Measurements from ENCODE around the gene PRKCA. TPM values are rescaled to one million over a fixed set of nuclear protein-coding genes. Genes with fewer than 3 reads are reported as not detected.

PRKCA gene
- total RNA-seq, 2 donors from 2014 or later: 43.0 to 53.0 TPM

DNA sequence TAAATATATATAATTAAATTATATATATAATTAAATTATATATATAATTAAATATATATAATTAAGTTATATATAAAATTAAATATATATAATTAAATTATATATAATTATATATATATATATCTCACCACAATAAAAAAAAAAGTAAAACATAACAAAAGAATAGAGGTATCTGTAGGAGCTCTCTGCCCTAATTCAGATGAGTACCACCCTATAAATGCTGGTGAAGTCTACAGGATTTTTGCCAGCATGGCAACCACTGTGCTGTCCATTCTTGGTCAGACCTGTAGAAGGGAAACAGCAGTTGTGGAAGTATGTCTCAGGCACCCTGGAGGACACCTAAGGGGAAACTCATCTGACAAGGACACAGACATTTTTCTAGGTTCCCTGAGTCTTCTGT is 259.7 kb downstream of the PRKCA start:
- intact Hi-C loops (cut with DNase I, micrococcal nuclease): no loop called here
- ATAC-seq: no peak

DNA sequence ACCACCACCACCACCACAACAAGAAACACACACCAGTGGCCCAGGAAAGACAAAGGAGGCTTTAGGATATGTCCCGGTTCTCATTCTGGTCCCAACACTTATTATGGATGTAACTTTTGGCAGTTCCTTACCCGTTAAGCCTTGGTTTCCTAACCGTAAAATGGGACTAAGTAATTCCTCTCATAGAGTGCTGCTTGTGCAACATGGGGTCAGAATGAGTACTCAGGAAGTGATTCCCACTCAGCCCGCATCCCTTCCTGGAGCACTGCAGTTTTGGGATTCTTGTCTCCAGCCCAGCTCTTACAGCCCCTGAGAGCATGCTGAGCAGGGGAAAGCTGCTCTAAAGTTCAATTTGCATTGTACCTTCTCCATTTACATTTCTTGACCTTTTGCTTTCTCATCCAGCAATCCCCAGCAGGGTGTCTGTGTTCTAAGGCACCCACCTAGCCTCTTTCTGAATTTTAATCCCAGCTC is 262.6 kb downstream of the PRKCA start:
- intact Hi-C loops (cut with DNase I, micrococcal nuclease): no loop called here
- ATAC-seq: no peak
- DNase-seq: no peak

More for the DNA sequence above, 259.7 kb downstream of the PRKCA start:
- no peak for DNase-seq

DNA sequence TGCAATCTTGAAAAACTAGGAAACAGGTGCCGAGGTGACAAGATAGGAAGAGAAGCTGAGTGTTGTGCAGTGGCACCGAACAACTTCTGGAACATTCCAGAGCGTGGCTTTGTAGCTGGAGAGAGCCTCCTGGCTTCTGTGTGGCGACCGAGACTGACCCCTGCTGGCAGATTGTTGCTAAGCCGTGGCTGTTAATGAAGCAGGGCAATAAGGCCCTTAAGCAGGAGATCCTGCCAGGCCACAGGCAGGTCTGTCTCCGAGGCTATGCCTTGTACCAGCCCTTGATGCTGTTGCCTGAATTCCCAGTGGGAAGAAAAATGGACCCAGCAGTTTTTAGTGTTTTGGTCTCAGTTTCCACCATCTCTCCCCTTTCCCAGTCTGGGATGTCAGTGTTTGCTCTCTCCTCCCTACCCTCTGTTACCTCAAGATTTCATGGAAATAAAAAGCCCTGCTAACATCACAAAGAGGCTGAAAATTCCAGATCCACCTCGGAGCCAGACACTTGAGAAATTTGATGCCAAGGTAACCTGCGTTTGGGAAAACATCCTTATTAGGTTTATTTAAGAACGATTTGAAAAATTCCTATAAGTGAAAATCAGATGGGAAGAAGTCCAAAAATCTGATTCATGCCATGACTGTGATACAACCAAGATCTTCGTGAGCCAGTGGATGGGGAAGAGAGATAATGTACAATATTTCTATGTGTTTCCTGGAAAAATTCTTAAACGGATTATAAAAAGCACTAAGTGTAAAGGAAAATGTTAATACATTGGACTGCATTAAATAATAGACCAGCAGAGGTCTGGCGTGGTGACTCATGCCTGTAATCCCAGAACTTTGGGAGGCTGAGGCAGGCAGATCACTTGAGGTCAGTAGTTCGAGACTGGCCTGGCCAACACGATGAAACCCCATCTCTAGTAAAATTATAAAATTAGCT is 265.1 kb downstream of the PRKCA start:
- ATAC-seq (peak; percentile 96), DNase-seq (peak; percentile 81 to 92)
- intact Hi-C loops (cut with DNase I, micrococcal nuclease): loop anchor here in 1 of 2 donors (2.0 kb wide), 1 partner anchor 313 kb away; no protein-coding TSS in a partner anchor

DNA sequence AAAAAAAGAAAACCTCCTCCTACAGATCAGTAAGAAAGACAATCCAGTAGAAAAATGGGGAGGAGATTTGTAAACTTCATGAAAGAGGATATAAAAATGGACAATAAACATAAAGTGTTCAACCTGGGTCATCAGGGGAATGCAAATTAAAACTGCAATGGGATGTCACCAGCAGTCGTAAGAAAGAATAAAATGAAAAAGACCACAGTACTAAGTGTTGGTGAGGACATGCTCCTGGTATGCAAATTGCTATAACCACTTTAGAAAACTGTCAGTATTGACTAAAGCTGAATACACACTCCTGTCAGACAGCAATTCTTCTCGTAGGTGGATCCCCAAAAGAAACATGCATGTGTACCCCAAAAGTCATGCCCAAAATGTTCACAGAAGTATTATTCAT is 267.2 kb downstream of the PRKCA start:
- DNase-seq (no peak), ATAC-seq (no peak)
- intact Hi-C loops (cut with DNase I, micrococcal nuclease): no loop called here

DNA sequence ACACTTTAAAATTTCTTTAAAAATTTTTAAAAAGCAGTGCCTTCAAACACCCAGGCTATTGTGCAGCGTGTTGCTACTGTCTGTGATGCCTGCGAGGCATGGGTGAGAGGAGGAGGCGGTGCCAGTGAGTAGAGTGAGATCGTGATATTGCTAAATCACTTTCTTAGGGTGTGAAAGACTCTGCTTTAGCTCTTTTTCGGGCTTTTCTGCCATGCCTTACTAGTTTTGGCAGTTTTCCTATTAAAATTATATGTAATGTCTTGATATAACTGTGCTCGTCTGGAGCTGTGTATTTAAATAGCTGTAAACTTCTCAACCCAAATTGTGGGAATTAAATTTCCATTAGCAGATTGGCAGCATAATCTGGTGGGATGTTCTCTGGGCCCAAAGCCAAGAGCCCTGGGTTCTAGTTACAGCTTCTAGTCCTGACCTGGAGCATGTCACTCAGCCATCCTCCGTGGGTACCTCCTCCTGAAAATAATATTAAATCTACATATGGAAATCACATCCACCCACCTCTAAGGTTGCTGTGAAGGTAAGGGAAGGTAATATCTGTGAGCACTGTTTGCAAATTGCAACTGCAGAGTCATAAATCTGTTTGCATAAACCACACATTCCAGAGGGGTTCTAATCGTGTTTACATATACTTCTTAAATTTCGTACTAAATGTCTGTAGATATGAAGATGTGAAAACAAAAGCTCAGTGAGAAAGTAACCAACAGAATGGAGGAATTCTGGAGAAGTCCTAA is 268.2 kb downstream of the PRKCA start:
- DNase-seq (no peak), ATAC-seq (no peak)
- intact Hi-C loops (cut with DNase I, micrococcal nuclease): no loop called here

DNA sequence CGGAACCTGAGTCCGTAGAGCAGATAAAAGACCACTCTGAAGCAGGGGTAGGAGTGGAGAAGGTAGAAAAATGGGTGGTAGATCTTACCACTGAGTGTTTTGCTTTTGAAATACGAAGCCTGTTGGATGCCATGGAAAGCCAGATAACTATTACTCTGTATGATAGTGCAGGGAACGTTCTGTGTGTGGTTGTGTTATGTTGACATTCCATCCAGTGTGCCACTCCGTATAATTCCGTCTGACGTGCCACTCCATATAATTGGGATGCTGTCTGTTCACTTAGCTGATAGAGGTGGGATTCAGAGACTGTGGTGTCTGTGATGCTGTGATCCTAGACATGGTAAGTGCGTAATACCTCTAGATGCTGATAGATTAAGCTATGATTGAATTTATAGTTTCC is 269.3 kb downstream of the PRKCA start:
- no peak for ATAC-seq
- no peak for DNase-seq
- intact Hi-C loops (cut with DNase I, micrococcal nuclease): no loop called here

DNA sequence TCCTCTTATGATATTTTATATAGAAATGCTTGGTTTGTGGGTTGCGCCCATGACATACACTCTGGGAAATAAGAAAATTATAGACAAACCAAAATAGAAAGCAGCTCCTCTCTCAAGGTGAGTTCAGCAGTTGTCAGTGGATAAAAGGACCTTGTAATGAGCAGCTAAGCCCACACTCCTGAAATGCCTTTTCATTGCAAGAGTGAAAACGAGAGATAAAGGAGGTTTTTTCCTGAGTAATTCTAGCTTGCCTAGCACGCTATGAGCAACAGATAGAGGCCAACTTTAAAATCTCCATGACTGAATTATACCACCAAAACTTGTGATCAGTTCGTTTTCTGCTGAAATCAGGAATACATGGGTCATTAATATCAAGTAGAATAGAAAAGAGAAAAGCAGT is 270.7 kb downstream of the PRKCA start:
- intact Hi-C loops (cut with DNase I, micrococcal nuclease): no loop called here
- DNase-seq (no peak), ATAC-seq (no peak)

DNA sequence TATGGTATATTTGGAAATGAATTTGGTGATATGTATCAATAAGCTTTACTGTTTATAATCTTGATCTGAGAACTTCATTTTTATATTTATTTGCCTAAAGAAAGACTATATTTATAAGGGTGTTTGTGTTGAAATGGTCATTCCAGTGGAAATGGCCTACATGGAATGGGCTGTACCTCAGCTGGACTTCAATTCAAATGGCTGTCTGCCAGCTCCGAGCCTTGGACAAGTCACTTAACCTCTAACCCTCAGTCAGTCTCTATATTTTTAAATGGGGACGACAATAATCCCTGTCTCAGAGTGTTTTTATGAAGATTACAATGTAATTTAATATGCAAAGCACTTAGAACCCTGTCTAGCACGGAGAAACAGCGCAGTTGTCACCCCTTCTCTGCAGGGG is 271.7 kb downstream of the PRKCA start:
- intact Hi-C loops (cut with DNase I, micrococcal nuclease): no loop called here

DNA sequence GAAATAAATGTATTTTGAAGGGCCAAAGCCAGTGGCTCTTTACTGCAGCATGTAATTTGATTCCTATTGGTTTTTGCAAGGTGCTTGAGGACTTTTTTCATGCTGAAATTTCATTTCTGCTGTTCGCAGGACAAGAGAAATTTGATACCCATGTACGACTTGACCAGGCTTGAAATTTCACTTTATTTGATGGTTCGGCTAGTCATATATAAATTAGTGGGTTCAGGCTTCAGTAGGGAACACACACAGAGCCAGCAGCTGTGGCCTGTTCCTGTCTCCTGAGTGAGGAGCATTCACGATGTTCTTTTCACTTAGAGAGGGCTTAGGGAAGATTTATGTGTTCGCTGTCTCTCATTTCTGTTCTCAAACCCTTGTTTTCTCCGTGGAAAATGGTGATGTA is 274.1 kb downstream of the PRKCA start:
- ATAC-seq (no peak), DNase-seq (no peak)
- intact Hi-C loops (cut with DNase I, micrococcal nuclease): no loop called here

More for the DNA sequence above, 271.7 kb downstream of the PRKCA start:
- ATAC-seq (no peak), DNase-seq (no peak)

DNA sequence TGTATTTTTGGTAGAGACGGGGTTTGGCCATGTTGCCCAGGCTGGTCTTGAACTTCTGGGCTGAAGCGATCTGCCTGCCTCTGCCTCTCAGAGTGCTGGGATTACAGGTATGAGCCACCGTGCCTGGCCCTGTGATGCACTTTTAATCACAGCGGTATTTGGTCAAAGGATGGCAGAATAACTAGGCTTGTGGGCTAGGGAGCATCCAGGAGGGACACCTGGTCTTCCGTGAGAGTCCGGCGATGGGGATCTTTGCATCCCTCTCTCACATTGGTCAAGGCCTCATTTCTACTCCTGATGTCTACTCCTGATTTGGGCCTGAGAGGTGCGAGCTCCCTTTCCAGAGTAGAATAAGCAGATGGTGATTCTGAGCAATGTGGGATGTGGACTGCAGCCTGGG is 274.6 kb downstream of the PRKCA start:
- intact Hi-C loops (cut with DNase I, micrococcal nuclease): no loop called here
- ATAC-seq (no peak), DNase-seq (no peak)

DNA sequence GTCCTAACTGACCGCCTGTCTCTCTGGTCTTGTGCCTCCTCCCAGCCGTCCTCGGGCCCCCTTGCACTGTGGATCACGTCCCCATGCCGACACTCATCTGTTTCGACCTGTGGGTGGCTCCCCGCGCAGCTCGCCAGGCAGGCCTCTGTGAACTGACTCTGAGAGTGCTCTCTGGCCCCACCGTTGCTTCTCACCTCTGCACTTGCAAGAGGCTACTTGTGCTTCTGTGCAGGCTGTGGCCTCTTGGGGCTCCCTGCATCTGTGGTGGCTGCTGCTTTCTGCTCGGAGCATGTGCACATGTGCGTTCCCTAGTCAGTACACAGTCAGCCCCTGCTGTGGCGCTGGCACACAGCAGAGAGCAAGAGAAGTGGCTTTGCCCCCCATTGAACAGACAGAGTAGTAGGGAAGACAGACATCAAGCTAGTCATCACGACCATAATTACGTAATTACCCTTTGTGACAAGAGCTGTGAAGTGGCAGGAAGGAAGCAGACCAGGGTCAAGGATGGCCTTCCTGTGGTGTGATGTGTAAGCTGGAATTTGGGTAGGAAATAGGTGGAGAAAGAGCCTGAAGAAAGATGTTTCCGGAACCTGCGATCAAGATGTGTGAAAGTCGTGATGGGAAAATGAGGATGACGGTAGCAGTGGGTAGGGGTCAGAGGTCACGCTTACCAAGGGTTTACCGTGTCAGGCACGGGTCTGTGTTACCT is 276.5 kb downstream of the PRKCA start:
- intact Hi-C loops (cut with DNase I, micrococcal nuclease): no loop called here
- no peak for ATAC-seq
- DNase-seq: no peak

DNA sequence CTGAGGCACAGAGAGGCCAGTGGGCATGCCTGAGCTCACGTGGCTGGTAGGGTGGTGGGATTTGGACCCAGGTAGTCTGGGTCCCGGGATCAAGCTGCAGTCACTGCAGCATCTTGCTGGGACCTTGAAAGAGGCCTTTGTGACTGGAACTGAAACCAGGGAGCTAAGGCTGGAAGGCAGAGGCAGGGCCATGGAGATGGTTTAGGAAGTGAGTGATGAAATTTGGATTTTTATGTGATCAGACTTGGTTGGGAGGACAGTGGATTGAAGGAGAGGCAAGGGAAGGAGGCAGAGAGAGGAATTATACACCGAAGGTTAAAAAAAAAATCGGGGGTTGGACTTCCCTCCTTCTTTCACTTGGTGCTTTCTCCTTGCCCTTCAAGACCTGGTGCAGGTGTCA is 277.1 kb downstream of the PRKCA start:
- DNase-seq: no peak
- intact Hi-C loops (cut with DNase I, micrococcal nuclease): no loop called here
- ATAC-seq: no peak

DNA sequence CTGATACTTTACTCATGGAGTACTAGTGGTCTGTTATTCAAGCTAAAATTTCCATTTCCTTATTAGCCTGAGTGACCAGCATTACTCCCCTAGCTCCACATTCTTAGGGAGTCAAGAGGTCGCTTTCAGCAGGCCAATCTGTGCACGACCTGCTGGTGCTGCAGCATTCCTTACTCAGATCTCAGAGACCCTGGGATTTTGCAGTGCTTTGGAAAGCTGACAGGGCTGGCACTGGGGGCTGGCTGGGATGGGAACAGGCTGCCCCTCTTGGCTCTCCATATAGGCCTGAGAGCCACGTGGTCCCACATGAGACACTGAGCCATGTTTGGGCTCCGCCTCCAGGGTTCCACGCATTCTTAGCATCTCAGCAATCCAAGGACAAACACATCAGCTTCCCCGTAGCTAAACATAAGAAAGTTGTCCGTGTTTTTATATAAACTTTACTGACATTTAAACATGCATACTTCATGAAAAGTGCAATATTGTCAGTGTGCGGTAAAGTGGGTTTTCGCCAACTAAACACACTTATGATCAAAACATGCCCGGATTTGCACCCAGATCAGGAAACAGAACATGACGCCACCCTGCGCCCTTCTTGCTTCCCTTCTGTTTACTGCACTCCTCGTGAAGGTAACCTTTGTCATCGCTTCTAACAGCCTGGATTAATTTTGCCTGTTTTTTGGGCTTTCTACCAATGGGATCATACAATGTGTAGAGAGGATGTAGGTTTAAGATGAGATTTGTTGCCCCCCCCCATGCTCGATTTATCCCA is 278.0 kb downstream of the PRKCA start:
- DNase-seq (peak in 1 of 2 donors; percentile 28), ATAC-seq (peak; percentile 8)
- intact Hi-C loops (cut with DNase I, micrococcal nuclease): no loop called here

DNA sequence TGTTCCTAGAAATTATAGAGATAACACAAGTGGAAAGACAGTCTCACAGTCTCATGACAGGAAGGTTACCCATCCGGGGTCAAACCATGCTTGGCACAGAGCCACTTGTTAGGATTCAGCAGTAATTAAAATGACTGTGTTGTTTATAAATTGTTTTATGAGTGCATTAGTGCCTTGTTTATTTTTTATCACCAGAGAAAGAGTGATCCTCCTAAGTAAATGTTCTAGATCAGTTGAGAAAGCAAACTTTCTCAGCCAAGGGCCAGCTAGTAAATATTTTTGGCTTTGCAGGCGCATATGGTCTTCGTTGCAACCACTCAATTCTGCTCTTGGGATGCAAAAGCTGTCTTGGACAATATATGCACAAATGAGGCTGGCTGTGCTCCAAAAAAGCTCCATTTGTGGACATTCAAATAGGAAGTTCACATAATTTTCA is 278.6 kb downstream of the PRKCA start:
- DNase-seq: peak in 1 of 2 donors; percentile 41
- peak; percentile 47 for ATAC-seq
- intact Hi-C loops (cut with DNase I, micrococcal nuclease): no loop called here

DNA sequence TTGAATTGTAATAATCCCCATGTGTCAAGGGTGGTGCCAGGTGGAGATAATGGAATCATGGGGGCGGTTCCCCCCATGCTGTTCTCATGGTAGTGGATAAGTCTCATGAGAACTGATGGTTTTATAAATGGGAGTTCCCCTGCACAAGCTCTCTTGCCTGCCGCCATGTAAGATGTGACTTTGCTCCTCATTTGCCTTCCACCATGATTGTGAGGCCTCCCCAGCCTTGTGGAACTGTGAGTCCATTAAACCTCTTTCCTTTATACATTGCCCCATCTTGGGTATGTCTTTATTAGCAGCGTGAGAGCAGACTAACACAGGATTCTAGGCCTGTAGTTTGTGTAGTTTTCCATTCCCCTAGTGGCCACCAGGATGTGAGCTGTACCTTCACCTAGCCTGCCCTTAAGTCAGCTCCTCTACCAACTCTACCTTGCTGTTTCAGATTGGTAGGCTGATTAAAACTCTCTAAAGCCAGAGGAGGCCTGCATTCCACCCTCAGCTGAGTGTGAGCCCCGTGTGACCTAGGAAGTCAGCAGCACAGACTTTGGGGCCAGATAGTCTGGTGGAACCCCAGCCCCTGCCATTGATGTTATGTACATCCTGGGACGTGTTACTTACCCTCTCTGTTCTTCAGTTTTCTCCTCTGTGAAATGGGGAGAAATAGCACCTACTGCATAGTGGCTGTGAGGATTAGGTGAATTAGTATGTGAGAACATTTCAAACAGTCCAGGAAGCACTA is 280.1 kb downstream of the PRKCA start:
- DNase-seq: no peak
- intact Hi-C loops (cut with DNase I, micrococcal nuclease): no loop called here
- ATAC-seq: no peak

DNA sequence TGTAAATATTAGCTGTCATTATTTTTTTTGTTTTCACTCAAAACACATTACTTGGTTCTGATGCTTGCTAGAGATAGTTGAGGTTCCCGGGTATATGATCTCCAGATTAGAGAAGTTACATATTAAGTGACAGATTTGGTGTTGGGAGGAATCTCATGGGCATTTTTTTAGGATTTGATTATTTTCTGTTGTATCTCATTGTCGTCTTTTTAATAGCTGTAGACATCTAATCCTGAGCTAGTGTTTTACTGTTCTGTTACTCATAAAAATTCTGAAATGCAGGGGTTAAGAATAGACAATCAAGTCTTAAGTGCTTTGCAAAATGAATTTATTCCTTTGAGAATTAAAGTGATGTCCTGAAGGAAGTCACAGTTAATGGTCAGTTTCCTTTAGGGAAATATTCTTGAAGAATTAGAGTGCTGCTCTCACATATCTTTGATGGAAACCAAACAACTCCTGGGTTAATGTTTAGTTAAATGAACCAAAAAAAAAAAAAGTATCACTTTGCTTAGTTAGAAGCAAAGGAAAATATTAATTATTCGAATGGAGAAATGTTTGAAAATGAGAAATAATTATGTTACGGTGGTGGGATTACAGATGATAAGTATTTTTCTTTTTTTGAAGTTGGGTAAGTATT is 280.8 kb downstream of the PRKCA start:
- intact Hi-C loops (cut with DNase I, micrococcal nuclease): no loop called here
- DNase-seq (no peak), ATAC-seq (no peak)

DNA sequence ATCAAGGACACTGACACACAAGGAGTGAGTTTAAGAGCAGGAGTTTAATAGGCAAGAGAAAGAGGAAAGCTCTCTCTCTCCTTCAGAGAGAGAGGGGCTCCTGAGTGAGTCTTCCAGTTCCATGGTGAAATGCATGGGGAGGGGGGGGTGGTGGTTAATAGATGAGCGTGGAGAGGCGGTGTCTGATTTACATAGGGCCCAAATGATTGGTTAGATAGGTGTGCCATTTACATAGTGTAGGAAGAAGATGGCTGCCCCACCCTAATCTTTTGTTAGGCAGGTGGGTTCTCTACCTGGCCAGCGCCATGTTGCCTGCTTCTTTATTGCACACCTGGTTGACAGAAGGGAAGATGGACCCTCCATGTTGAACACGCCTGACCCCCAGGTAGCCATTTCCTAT is 282.5 kb downstream of the PRKCA start:
- ATAC-seq: no peak
- intact Hi-C loops (cut with DNase I, micrococcal nuclease): no loop called here
- DNase-seq: no peak

All from left colon (tissue), 2 donors.